Peyer's patch (tissue), 4 donors: ENCODE data around the gene HNRNPA1. TPM values are rescaled to one million over a fixed set of nuclear protein-coding genes. Genes with fewer than 3 reads are reported as not detected.

Source experiments
- DNase-seq, 3 donors: peaks; one replicate each; pipeline ENCODE4 v3.0.0-alpha.2; 2017 to 2019
- H3K27ac ChIP-seq, 4 donors: fragments of 200-600 bp; sonication (generic); one replicate each; pipeline ENCODE4 v1.5.1; 2016 to 2019
- H3K27me3 ChIP-seq, 2 donors: fragments of 200-600 bp; sonication (generic); one replicate each; pipeline ENCODE4 v1.5.1; 2019
- H3K36me3 ChIP-seq, 3 donors: fragments of 200-600 bp; sonication (generic); one replicate each; pipeline ENCODE4 v1.5.1; 2016 to 2019
- H3K4me1 ChIP-seq, 4 donors: fragments of 200-600 bp; sonication (generic); one replicate each; pipeline ENCODE4 v1.5.1; 2016 to 2019
- H3K4me3 ChIP-seq, 4 donors: fragments of 200-600 bp; sonication (generic); 1 replicate in 3 of 4; 2 replicates in 1 of 4; pipeline ENCODE4 v1.5.1; 2016 to 2019; ENCODE audit warnings: mild to moderate bottlenecking in 1 of 4
- H3K9me3 ChIP-seq, 4 donors: fragments of 200-600 bp; sonication (generic); one replicate each; pipeline ENCODE4 v1.5.1; 2016 to 2019; ENCODE audit warnings: mild to moderate bottlenecking in 1 of 4
- CTCF ChIP-seq, 6 experiments: fragments of 450-650 bp in 4 of 6; fragments of 200-600 bp in 2 of 6; sonication (generic) in 1 of 6; IDR thresholded peaks; one replicate each; pipeline ENCODE4 v1.5.1; 2017 to 2019; ENCODE audit warnings: antibody characterized with exemption in 6 of 6, mild to moderate bottlenecking in 3 of 6, moderate library complexity in 1 of 6
- POLR2A ChIP-seq, 2 donors: fragments of 450-650 bp; IDR thresholded peaks; one replicate each; pipeline ENCODE4 v1.5.1; 2017; ENCODE audit warnings: antibody characterized with exemption in 2 of 2, mild to moderate bottlenecking in 2 of 2, moderate library complexity in 2 of 2
- total RNA-seq, 4 donors: library from RNA; depleted of rRNA; stranded (reverse); fragments of >200 nt; gene quantifications; one replicate each; pipeline ENCODE4 v1.1.0, GENCODE V29; 2016

Gene HNRNPA1
- total RNA-seq, 4 donors from 2014 or later = 198 to 703 (median 254) TPM

DNA sequence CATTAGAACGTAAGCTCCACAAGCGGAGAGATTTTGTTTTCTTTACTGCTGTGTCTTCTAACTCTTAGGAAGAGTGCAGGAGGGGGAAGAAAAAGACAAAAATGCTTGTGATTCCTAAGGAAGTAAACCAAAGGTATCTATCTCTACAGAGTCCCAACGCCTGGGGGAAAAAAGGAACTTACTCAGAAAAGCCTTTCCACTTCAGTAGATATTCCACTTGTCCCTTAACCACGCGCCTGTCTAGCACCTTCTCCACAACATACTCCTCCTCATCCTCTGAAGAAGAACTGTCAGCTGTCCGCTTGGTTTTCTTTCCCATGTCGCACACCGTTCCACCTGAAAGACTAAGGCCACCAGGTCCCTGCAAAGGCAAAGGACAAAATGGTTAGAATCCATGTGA, 23.2 kb upstream of the HNRNPA1 start:
- Histone ChIP-seq H3K27me3 (no peaks in the 10 kb centered on the region), H3K4me3 (no peak overlapping the region), H3K9me3 (no peaks in the 10 kb centered on the region), H3K4me1 (peaks cover 0 to 16% (median 0%) of the 10 kb centered on the region in 4 donors), H3K36me3 (peaks cover 0 to 17% (median 0%) of the 10 kb centered on the region in 3 donors), H3K27ac (no peak overlapping the region)
- TF ChIP-seq POLR2A (IDR thresholded peaks at IDR 0.05) = no peak
- TF ChIP-seq CTCF (IDR thresholded peaks at IDR 0.05) = no peak
- DNase-seq = no peak

DNA sequence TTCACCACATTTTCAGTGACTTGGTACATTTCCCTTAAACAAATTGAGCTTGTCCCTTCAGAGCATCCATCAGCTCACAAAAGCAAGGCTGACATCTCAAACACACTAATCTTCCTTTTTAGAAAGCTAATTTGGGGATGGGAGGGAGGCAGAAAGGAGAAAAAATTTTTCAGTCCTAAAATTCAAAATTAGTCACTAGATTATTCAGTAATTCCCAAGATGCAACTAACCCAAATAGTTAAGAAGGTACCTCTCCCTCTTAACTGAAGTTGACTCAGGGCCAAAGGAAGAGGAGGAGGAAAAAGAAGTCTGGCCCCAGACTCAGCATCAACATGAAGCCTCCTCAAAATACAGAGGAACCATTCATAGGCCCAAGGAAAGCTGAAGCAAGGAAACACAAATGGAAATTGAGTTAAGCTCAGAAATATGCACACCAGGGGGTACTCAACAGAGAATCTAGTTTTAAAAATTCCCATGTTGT, 22.3 kb upstream of the HNRNPA1 start:
- Histone ChIP-seq H3K36me3 (peaks cover 0 to 13% (median 0%) of the 10 kb centered on the region in 3 donors), H3K4me1 (peaks cover 0 to 19% (median 0%) of the 10 kb centered on the region in 4 donors), H3K27ac (peak overlapping the region in 1 of 4 donors; percentile 62), H3K4me3 (no peak overlapping the region), H3K9me3 (no peaks in the 10 kb centered on the region), H3K27me3 (no peaks in the 10 kb centered on the region)
- no peak for DNase-seq
- no peak for TF ChIP-seq CTCF (IDR thresholded peaks at IDR 0.05)
- TF ChIP-seq POLR2A (IDR thresholded peaks at IDR 0.05) = no peak

GRCh38 chr12:54259194-54260011, 21.1 kb upstream of the HNRNPA1 start:
- DNase-seq = peak in 2 of 3 donors; percentile 58 to 69
- Histone ChIP-seq H3K4me1 (peaks cover 0 to 19% (median 0%) of the 10 kb centered on the region in 4 donors), H3K9me3 (no peaks in the 10 kb centered on the region), H3K36me3 (peaks cover 0 to 12% (median 0%) of the 10 kb centered on the region in 3 donors), H3K4me3 (peak overlapping the region in 2 of 4 donors; percentile 23 to 46), H3K27me3 (no peaks in the 10 kb centered on the region), H3K27ac (peak overlapping the region in 2 of 4 donors; percentile 3 to 62)
- TF ChIP-seq POLR2A (IDR thresholded peaks at IDR 0.05) (no peak), CTCF (IDR thresholded peaks at IDR 0.05) (no peak)

DNA sequence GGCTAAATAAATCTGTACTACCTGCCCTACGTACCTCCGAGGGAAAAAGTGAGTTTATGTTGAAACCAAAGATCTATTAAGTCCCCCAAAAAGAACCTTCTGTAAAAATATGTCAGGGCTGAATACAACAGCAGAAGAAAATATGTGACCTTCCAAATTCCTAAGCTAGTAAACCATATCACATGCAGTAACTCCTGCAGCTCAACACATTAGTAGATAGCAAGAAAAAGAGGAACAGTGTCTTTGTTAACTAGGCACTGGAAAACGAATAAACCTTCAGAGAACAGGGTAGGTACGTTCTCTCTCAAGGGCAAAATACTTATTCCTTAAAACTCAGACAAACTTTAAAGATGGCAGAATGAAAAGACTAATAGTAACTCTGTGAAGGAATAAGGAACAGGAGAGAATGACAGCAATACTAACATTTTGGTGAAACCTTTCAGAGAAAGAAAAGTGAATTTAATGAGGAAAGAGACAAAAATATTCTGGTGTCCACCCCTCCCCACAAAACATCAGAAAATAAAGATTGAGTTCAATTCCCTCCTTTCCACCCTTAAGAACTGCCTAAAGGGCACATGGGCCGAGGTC, 18.6 kb upstream of the HNRNPA1 start:
- Histone ChIP-seq H3K27ac (no peak overlapping the region), H3K36me3 (peaks cover 0 to 1% (median 0%) of the 10 kb centered on the region in 3 donors), H3K4me3 (no peak overlapping the region), H3K27me3 (no peaks in the 10 kb centered on the region), H3K9me3 (no peaks in the 10 kb centered on the region), H3K4me1 (peaks cover 0 to 19% (median 0%) of the 10 kb centered on the region in 4 donors)
- TF ChIP-seq POLR2A (IDR thresholded peaks at IDR 0.05) (no peak), CTCF (IDR thresholded peaks at IDR 0.05) (no peak)
- DNase-seq = no peak

DNA sequence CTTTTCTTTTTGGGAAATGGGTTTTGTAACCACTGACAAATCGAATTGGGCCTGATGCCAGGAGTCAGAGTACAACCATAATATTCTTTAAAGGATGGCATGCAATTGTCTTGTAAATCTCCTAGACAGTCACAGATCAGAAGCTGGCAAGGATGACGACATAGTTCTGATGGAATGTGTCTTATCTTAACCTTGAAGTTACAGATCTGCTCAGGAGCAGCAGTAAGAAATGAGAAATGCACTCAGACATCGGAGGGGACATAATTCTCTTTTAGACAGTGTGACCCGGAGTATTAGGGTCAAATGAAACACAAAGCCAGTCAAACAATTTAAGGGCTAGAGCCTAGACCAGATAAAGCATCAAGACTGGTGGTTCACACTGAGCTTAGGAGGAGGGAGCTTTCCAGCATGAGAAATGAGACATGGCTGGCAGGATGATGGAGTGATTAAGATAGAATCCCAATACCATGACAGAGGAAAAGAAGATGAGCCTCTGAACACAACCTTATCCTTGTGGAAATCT, 18.1 kb upstream of the HNRNPA1 start:
- no peaks in the 10 kb centered on the region for H3K36me3 ChIP-seq
- TF ChIP-seq CTCF (IDR thresholded peaks at IDR 0.05) = no peak
- TF ChIP-seq POLR2A (IDR thresholded peaks at IDR 0.05) = no peak
- H3K27me3 ChIP-seq = no peaks in the 10 kb centered on the region
- DNase-seq = no peak
- H3K4me1 ChIP-seq = peaks cover 0 to 19% (median 0%) of the 10 kb centered on the region in 4 donors
- H3K27ac ChIP-seq = no peak overlapping the region
- H3K4me3 ChIP-seq = no peak overlapping the region
- no peaks in the 10 kb centered on the region for H3K9me3 ChIP-seq
